ENCODE measurements around the gene CLTC. TPM values are rescaled to one million over a fixed set of nuclear protein-coding genes. Genes with fewer than 3 reads are reported as not detected.

Gene CLTC
- total and polyA plus RNA-seq, 2 of the 8 experiments (the other 6 are each of a cell fraction or from before 2014, with no cell fraction given) = 175 to 283 TPM

DNA sequence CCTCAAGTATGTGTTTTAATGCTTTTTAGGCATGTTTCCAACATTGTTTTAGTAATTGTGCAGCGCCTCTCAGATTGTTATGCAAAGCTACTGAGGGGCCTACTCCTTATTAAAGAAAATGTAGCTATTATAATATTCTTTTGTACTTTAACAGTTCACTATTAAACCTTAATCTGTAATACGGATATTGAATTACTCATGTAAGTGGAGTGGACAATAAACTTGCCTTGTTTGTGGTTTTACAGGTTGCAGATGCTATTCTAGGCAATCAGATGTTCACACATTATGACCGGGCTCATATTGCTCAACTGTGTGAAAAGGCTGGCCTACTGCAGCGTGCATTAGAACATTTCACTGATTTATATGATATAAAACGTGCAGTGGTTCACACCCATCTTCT lies 46.5 kb downstream of the CLTC start (continued):
- TF ChIP-seq PHF8 (conservative IDR thresholded peaks at IDR 0.05; ENCODE audit: low read depth, low read length) (no peak), KDM4A (IDR thresholded peaks at IDR 0.05; ENCODE audit: low read depth, low read length, severe bottlenecking) (no peak), SP4 (IDR thresholded peaks at IDR 0.05; ENCODE audit: low read length) (no peak), SIN3A (conservative IDR thresholded peaks at IDR 0.05 in 1 of 2, IDR thresholded peaks at IDR 0.05 in 1 of 2; ENCODE audit: low read depth in 1 of 2, low read length in 2 of 2) (no peak), EP300 (IDR thresholded peaks at IDR 0.05; ENCODE audit: borderline replicate concordance in 1 of 2, low read depth in 2 of 2, low read length in 2 of 2) (no peak), RAD21 (IDR thresholded peaks at IDR 0.05 in 1 of 2, conservative IDR thresholded peaks at IDR 0.05 in 1 of 2; ENCODE audit: low read depth in 2 of 2, low read length in 2 of 2) (no peak)

Data from H1 (cell line).